PFSK-1 (cell line): ENCODE measurements around the gene KIRREL3.

Experiments
- POLR2AphosphoS5 ChIP-seq: IDR thresholded peaks from 2 replicates; pipeline ENCODE4 v1.6.1; 2012; ENCODE audit warnings: low read depth, mild to moderate bottlenecking, control low read depth, low read length, moderate library complexity
- REST ChIP-seq, 2 experiments: IDR thresholded peaks; 2 replicates each; pipeline versions ENCODE4 v1.6.1 to v1.8.0; 2011 to 2012; ENCODE audit warnings: low read depth in 2 of 2, low read length in 2 of 2, control low read depth in 1 of 2, inconsistent platforms in 1 of 2, mild to moderate bottlenecking in 1 of 2, moderate library complexity in 1 of 2; ENCODE audit not compliant: insufficient read depth in 1 of 2
- SIN3A ChIP-seq: IDR thresholded peaks from 2 replicates; pipeline ENCODE4 v1.6.1; 2012; ENCODE audit warnings: mild to moderate bottlenecking, low read length, moderate library complexity, borderline replicate concordance; ENCODE audit not compliant: insufficient read depth
- TAF1 ChIP-seq: IDR thresholded peaks from 2 replicates; pipeline ENCODE4 v1.6.1; 2012; ENCODE audit warnings: low read length, control low read depth, borderline replicate concordance; ENCODE audit not compliant: insufficient read depth

- TF ChIP-seq REST (IDR thresholded peaks at IDR 0.05; ENCODE audit: insufficient read depth in 1 of 2, low read depth in 2 of 2, low read length in 2 of 2): no peak
- no peak for TF ChIP-seq POLR2AphosphoS5
- TF ChIP-seq SIN3A: no peak
- TF ChIP-seq TAF1: no peak
Observed at GRCh38 chr11:126926376-126926791, 74.2 kb downstream of the KIRREL3 start.
